NB4 (cell line): ENCODE data around the gene PTPRG.

Experiments
- CTCF ChIP-seq: IDR thresholded peaks from one replicate; pipeline ENCODE4 v1.5.1; 2012; ENCODE audit warnings: low read depth, low read length
- MAX ChIP-seq: IDR thresholded peaks from 2 replicates; pipeline ENCODE4 v1.6.1; 2011; ENCODE audit warnings: low read depth, low read length

- TF ChIP-seq CTCF (no peak), MAX (no peak)
Measured at GRCh38 chr3:62122819-62123218, 561.4 kb downstream of the PTPRG start.
